CD8-positive, alpha-beta memory T cell (primary cell): ENCODE results near the gene CEP170B. TPM values are rescaled to one million over a fixed set of nuclear protein-coding genes. Genes with fewer than 3 reads are reported as not detected.

Experiments
- CTCF ChIA-PET: fragments of 350-600 bp; sonication (Branson Sonifier 250); formaldehyde crosslinking; loops from one replicate; lab custom pipeline; 2021; ENCODE audit warnings: antibody characterized with exemption; lab: Charles Lee
- POLR2A ChIA-PET: fragments of 350-600 bp; sonication (Branson Sonifier 250); formaldehyde crosslinking; loops from one replicate; lab custom pipeline; 2021; ENCODE audit warnings: antibody characterized with exemption; lab: Charles Lee
- DNase-seq, 5 donors: peaks; one replicate each; pipeline versions ENCODE4 v3.0.0 to v3.0.0-alpha.2; 2020 to 2022; ENCODE audit warnings: mixed read lengths in 1 of 5
- H3K27ac ChIP-seq: one replicate; pipeline ENCODE4 v1.7.0; 2013; ENCODE audit warnings: low read depth, mild to moderate bottlenecking, low read length, moderate library complexity
- H3K27me3 ChIP-seq: 2 replicates; pipeline ENCODE4 v1.7.0; 2013; ENCODE audit warnings: low read length, mild to moderate bottlenecking; ENCODE audit not compliant: insufficient read depth, poor library complexity, severe bottlenecking
- H3K36me3 ChIP-seq: 2 replicates; pipeline ENCODE4 v1.7.0; 2013; ENCODE audit warnings: mild to moderate bottlenecking, low read length, moderate library complexity; ENCODE audit not compliant: insufficient read depth
- H3K4me1 ChIP-seq: 2 replicates; pipeline ENCODE4 v1.7.0; 2013; ENCODE audit warnings: mild to moderate bottlenecking, low read length, moderate library complexity; ENCODE audit not compliant: insufficient read depth
- H3K4me3 ChIP-seq: 2 replicates; pipeline ENCODE4 v1.7.0; 2013; ENCODE audit warnings: mild to moderate bottlenecking, low read length
- H3K9me3 ChIP-seq: 2 replicates; pipeline ENCODE4 v1.7.0; 2013; ENCODE audit warnings: mild to moderate bottlenecking, low read length
- H3K27ac Mint-ChIP-seq, 8 donors: one replicate each; pipeline ENCODE4 v1.8.0; 2020 to 2021; ENCODE audit warnings: mixed read lengths in 8 of 8, mild to moderate bottlenecking in 6 of 8, inconsistent platforms in 3 of 8, moderate library complexity in 3 of 8
- H3K27me3 Mint-ChIP-seq, 2 donors: one replicate each; pipeline ENCODE4 v1.8.0; 2020 to 2021; ENCODE audit warnings: mixed read lengths in 2 of 2, mild to moderate bottlenecking in 1 of 2, moderate library complexity in 1 of 2
- H3K36me3 Mint-ChIP-seq, 3 donors: one replicate each; pipeline ENCODE4 v1.8.0; 2020 to 2021; ENCODE audit warnings: mixed read lengths in 3 of 3, inconsistent platforms in 1 of 3, mild to moderate bottlenecking in 1 of 3
- H3K4me1 Mint-ChIP-seq, 3 donors: one replicate each; pipeline ENCODE4 v1.8.0; 2020 to 2021; ENCODE audit warnings: mixed read lengths in 3 of 3, inconsistent platforms in 1 of 3, mild to moderate bottlenecking in 1 of 3
- H3K4me3 Mint-ChIP-seq, 7 donors: one replicate each; pipeline ENCODE4 v1.8.0; 2020 to 2021; ENCODE audit warnings: mixed read lengths in 7 of 7, mild to moderate bottlenecking in 6 of 7, moderate library complexity in 4 of 7, inconsistent platforms in 2 of 7
- H3K9me3 Mint-ChIP-seq, 5 donors: one replicate each; pipeline ENCODE4 v1.8.0; 2020 to 2022; ENCODE audit warnings: mixed read lengths in 5 of 5, mild to moderate bottlenecking in 3 of 5, moderate library complexity in 2 of 5, inconsistent platforms in 1 of 5
- polyA plus RNA-seq: library from polyadenylated mRNA; unstranded; fragments of 300-500 nt; fragmentation: Illumina TruSeq; gene quantifications from one replicate; pipeline ENCODE4 v1.2.3, GENCODE V29; 2021
- total RNA-seq, 2 experiments: library from RNA; stranded (reverse); gene quantifications; one replicate each; pipeline ENCODE4 v1.2.3, GENCODE V29; 2021

The CEP170B gene
- total and polyA plus RNA-seq, 3 experiments from 2014 or later = 6.4 to 6.7 TPM; not detected in 1

DNA sequence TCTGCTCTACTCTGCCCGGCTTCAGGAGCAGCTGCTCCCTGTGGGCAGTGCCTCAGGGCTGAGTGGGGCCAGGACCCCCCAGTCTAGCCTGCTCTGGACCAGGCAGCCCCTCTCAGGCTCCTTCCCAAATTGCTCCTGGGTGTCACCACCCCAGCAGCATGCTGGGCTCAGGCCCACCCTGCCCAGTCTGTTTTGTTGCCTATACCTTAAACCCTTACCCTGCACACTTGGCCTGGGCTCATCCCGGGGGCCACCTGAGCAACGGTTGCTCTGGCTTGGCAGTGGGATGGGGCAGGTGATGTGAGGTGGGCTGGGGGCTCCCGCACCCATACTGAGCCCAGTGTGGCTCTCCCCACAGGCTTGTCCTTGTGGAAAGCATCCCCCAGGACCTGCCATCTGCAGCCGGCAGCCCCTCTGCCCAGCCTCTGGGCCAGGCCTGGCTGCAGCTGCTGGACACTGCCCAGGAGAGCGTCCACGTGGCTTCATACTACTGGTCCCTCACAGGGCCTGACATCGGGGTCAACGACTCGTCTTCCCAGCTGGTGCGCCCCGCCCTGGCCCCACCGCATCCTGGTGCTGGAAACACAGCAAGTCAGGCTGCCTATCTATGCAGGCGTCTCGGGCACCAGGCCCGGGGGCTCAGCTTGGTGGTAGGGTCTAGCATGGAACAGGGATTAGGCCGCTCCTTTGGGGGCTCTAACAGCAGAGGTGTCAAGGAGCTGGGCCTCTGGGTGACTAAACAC is 63.5 kb downstream of the CEP170B start:
- H3K36me3 Mint-ChIP-seq = no peaks in the 10 kb centered on the region
- Histone ChIP-seq H3K27ac (no peak overlapping the region), H3K4me1 (no peaks in the 10 kb centered on the region), H3K9me3 (no peaks in the 10 kb centered on the region), H3K36me3 (no peaks in the 10 kb centered on the region), H3K27me3 (no peaks in the 10 kb centered on the region), H3K4me3 (no peak overlapping the region)
- ChIA-PET POLR2A (no interaction called here), CTCF (no interaction called here)
- DNase-seq = no peak
- H3K9me3 Mint-ChIP-seq = no peaks in the 10 kb centered on the region
- H3K4me1 Mint-ChIP-seq = no peaks in the 10 kb centered on the region
- H3K4me3 Mint-ChIP-seq = no peak overlapping the region
- H3K27me3 Mint-ChIP-seq = peaks cover 3 to 4% of the 10 kb centered on the region in 2 donors
- no peak overlapping the region for H3K27ac Mint-ChIP-seq

- peaks cover 5 to 6% of the 10 kb centered on the region in 2 donors for H3K27me3 Mint-ChIP-seq
- no peak overlapping the region for H3K4me3 Mint-ChIP-seq
- CTCF ChIA-PET = interaction anchor here (1.5 kb wide), 1 partner anchor 161 kb away, joined by 3 read pairs; no protein-coding TSS in a partner anchor
- H3K27ac ChIP-seq = no peak overlapping the region
- H3K36me3 ChIP-seq = no peaks in the 10 kb centered on the region
- POLR2A ChIA-PET = interaction anchor here (0.5 kb wide), 1 partner anchor 12 kb away, joined by 4 read pairs; no protein-coding TSS in a partner anchor
- H3K4me1 Mint-ChIP-seq = peaks cover 2 to 3% (median 2%) of the 10 kb centered on the region in 3 donors
- H3K4me3 ChIP-seq = no peak overlapping the region
- no peaks in the 10 kb centered on the region for H3K9me3 Mint-ChIP-seq
- H3K27ac Mint-ChIP-seq = no peak overlapping the region
- H3K36me3 Mint-ChIP-seq = no peaks in the 10 kb centered on the region
- no peaks in the 10 kb centered on the region for H3K4me1 ChIP-seq
- DNase-seq = no peak
- H3K9me3 ChIP-seq = no peaks in the 10 kb centered on the region
- no peaks in the 10 kb centered on the region for H3K27me3 ChIP-seq
These were observed 64.5 kb downstream of the CEP170B start for GRCh38 chr14:104929268-104930230.

DNA sequence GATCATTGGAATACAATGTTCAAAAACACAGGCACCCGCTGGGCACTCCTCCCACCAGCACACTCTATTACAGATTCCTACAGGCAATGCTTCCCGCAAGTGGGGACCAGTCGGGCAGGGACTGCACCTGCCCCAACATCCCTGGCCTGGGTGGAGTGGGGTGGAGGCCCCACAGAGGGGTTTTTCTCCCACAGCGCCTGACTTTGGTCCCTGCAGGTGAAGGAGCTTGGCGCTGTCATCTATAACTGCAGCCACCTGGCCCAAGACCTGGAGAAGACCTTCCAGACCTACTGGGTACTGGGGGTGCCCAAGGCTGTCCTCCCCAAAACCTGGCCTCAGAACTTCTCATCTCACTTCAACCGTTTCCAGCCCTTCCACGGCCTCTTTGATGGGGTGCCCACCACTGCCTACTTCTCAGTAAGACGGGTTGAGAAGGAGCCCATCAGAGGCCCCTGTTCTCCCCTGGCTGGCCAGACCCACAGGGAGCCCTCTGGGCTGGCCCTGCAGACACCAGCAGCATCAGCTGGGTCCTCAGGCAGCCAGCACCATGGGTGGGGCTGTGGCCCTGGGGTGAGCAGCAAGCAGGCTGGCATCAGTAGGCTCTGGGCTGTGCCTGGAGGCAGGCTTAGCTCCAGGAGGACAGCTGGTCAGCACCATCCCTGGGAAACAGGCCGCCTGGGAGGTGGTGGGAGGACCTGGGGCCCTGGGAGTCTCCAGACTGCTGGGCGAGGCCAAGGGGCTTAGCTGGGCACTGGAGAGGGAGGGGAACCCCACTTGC is 65.6 kb downstream of the CEP170B start:
- Mint-ChIP-seq H3K9me3 (no peaks in the 10 kb centered on the region), H3K4me3 (peak overlapping the region in 1 of 7 donors; percentile 28), H3K4me1 (peaks cover 4 to 6% (median 4%) of the 10 kb centered on the region in 3 donors), H3K27ac (no peak overlapping the region), H3K36me3 (no peaks in the 10 kb centered on the region), H3K27me3 (peaks cover 6 to 12% of the 10 kb centered on the region in 2 donors)
- Histone ChIP-seq H3K9me3 (no peaks in the 10 kb centered on the region), H3K27ac (no peak overlapping the region), H3K27me3 (no peaks in the 10 kb centered on the region), H3K36me3 (no peaks in the 10 kb centered on the region), H3K4me3 (no peak overlapping the region), H3K4me1 (no peaks in the 10 kb centered on the region)
- POLR2A ChIA-PET = no interaction called here
- CTCF ChIA-PET = interaction anchor here (1.5 kb wide), 1 partner anchor 160 kb away, joined by 3 read pairs; no protein-coding TSS in a partner anchor
- DNase-seq = no peak

DNA sequence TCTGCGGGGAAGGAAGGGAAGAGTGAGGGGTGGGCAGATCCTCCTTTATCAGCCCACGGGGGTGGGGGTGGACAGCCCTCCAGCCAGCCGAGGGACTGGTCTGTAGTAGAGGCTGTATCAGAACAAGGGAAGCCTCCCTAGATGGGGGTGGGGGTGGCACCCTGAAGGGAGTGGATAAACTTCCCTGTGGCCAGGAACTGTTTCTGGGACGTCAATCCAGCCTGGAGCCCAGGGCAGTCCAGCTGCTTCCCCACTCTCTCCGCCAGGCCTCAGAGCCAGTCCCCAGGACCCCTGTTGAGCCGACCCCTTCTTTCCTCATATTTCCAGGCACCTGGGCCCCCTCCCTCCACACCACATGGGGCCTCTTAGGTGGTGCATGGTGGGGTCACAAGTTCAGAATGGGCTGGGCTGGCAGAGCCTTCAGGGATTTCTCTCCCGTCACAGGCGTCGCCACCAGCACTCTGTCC is 66.3 kb downstream of the CEP170B start:
- Mint-ChIP-seq H3K27ac (no peak overlapping the region), H3K4me3 (no peak overlapping the region), H3K4me1 (peaks cover 4 to 6% (median 4%) of the 10 kb centered on the region in 3 donors), H3K9me3 (no peaks in the 10 kb centered on the region), H3K27me3 (peaks cover 6 to 12% of the 10 kb centered on the region in 2 donors), H3K36me3 (no peaks in the 10 kb centered on the region)
- Histone ChIP-seq H3K4me3 (no peak overlapping the region), H3K27ac (no peak overlapping the region), H3K27me3 (no peaks in the 10 kb centered on the region), H3K4me1 (no peaks in the 10 kb centered on the region), H3K9me3 (no peaks in the 10 kb centered on the region), H3K36me3 (no peaks in the 10 kb centered on the region)
- ChIA-PET CTCF (no interaction called here), POLR2A (no interaction called here)
- DNase-seq = no peak

GRCh38 chr14:104931771-104932675 is 67.0 kb downstream of the CEP170B start:
- no peaks in the 10 kb centered on the region for H3K9me3 Mint-ChIP-seq

DNA sequence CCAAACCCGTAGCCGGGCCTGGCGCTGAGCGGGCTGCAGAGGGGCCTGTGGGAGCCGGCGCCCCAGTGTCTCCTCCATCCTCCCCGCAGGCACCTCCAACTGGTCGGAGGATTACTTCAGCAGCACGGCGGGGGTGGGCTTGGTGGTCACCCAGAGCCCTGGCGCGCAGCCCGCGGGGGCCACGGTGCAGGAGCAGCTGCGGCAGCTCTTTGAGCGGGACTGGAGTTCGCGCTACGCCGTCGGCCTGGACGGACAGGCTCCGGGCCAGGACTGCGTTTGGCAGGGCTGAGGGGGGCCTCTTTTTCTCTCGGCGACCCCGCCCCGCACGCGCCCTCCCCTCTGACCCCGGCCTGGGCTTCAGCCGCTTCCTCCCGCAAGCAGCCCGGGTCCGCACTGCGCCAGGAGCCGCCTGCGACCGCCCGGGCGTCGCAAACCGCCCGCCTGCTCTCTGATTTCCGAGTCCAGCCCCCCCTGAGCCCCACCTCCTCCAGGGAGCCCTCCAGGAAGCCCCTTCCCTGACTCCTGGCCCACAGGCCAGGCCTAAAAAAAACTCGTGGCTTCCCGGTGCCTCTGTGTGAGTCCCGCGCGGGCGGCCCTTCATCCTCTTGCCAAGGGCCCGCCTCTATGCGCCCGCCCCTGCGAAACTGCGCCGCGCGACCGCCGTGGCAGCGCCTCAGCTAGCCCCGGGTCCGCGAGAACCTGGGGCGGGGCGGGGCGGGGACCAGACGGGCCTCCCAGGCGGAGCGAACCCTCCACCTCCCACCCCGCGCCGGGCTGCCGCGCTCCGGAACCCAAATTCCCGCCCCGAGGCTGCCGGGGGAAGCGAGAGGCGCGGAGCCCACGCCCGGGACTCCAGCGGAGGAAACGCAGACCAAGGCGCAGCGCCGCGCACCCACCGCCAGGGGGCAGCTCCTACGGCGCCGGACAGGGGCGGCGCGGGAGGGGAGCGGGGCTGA is 67.9 kb downstream of the CEP170B start:
- peaks cover 4 to 6% (median 4%) of the 10 kb centered on the region in 3 donors for H3K4me1 Mint-ChIP-seq
- H3K36me3 Mint-ChIP-seq = no peaks in the 10 kb centered on the region
- H3K9me3 Mint-ChIP-seq = no peaks in the 10 kb centered on the region
- H3K27me3 Mint-ChIP-seq = peaks cover 4 to 22% of the 10 kb centered on the region in 2 donors
- no peaks in the 10 kb centered on the region for H3K9me3 ChIP-seq
- H3K4me3 ChIP-seq = no peak overlapping the region
- ChIA-PET CTCF (interaction anchor here (1.0 kb wide), 2 partner anchors 37 to 112 kb away, joined by 3 read pairs; no protein-coding TSS in a partner anchor), POLR2A (interaction anchor here (0.8 kb wide), 1 partner anchor 368 kb away, joined by 3 read pairs; the partner anchor contains the start of gene BRF1)
- H3K36me3 ChIP-seq = no peaks in the 10 kb centered on the region
- no peaks in the 10 kb centered on the region for H3K27me3 ChIP-seq
- peak; percentile 71 to 79 (median 75) for DNase-seq
- no peaks in the 10 kb centered on the region for H3K4me1 ChIP-seq
- no peak overlapping the region for H3K27ac Mint-ChIP-seq
- H3K27ac ChIP-seq = no peak overlapping the region
- peak overlapping the region in 6 of 7 donors; percentile 45 to 83 (median 64) for H3K4me3 Mint-ChIP-seq

More at GRCh38 chr14:104931771-104932675, 67.0 kb downstream of the CEP170B start:
- CTCF ChIA-PET = no interaction called here
- Mint-ChIP-seq H3K27me3 (peaks cover 6 to 13% of the 10 kb centered on the region in 2 donors), H3K27ac (no peak overlapping the region), H3K4me3 (peak overlapping the region in 4 of 7 donors; percentile 20 to 51 (median 40)), H3K4me1 (peaks cover 4 to 6% (median 4%) of the 10 kb centered on the region in 3 donors), H3K36me3 (no peaks in the 10 kb centered on the region)
- H3K27ac ChIP-seq = no peak overlapping the region
- no peak overlapping the region for H3K4me3 ChIP-seq
- H3K36me3 ChIP-seq = no peaks in the 10 kb centered on the region
- no peak for DNase-seq
- no peaks in the 10 kb centered on the region for H3K9me3 ChIP-seq
- no peaks in the 10 kb centered on the region for H3K4me1 ChIP-seq
- H3K27me3 ChIP-seq = no peaks in the 10 kb centered on the region
- POLR2A ChIA-PET = no interaction called here
